ENCODE data around the gene ZBTB20. TPM values are rescaled to one million over a fixed set of nuclear protein-coding genes. Genes with fewer than 3 reads are reported as not detected.
A peak's percentile ranks its signal among the peaks of the same experiment; 100 is the strongest.

ZBTB20 gene
- total RNA-seq, 2 experiments from 2014 or later = 5.1 to 5.3 TPM

GRCh38 chr3:115095236-115095635 lies 51.9 kb downstream of the ZBTB20 start:
- TF ChIP-seq CTCF (IDR thresholded peaks at IDR 0.05) = no peak
- CTCF ChIA-PET = interaction anchor here (1.0 to 8.2 kb wide), 3 partner anchors 10 to 598 kb away, joined by 4 to 79 read pairs (median 9); no protein-coding TSS in a partner anchor
- ATAC-seq (no peak), DNase-seq (no peak)
- H3K4me1 Mint-ChIP-seq (ENCODE audit: low read depth) = peaks cover 49% of the 10 kb centered on the region
- no peak overlapping the region for H3K27ac Mint-ChIP-seq
- POLR2A ChIA-PET = no interaction called here
- intact Hi-C loops (cut with micrococcal nuclease) = loop anchor here (5.0 kb wide), 1 partner anchor 52 kb away; the partner anchor contains the start of gene ZBTB20
- H3K4me3 Mint-ChIP-seq = no peak overlapping the region
- no peaks in the 10 kb centered on the region for H3K36me3 Mint-ChIP-seq (ENCODE audit: low read depth)
- no peaks in the 10 kb centered on the region for H3K27me3 Mint-ChIP-seq
- no peaks in the 10 kb centered on the region for H3K9me3 Mint-ChIP-seq

GRCh38 chr3:115092220-115092791 lies 54.8 kb downstream of the ZBTB20 start:
- ATAC-seq (peak; percentile 62), DNase-seq (peak; percentile 77)
- ChIA-PET CTCF (interaction anchor here (0.6 to 8.2 kb wide), 41 partner anchors 7 to 720 kb away, joined by 3 to 79 read pairs (median 4); no protein-coding TSS in a partner anchor), POLR2A (no interaction called here)
- H3K36me3 Mint-ChIP-seq (ENCODE audit: low read depth) = no peaks in the 10 kb centered on the region
- H3K27me3 Mint-ChIP-seq = no peaks in the 10 kb centered on the region
- intact Hi-C loops (cut with micrococcal nuclease) = loop anchor here (1.0 kb wide), 1 partner anchor 77 kb away; no protein-coding TSS in a partner anchor
- H3K9me3 Mint-ChIP-seq = no peaks in the 10 kb centered on the region
- H3K4me1 Mint-ChIP-seq (ENCODE audit: low read depth) = peaks cover 34% of the 10 kb centered on the region
- no peak overlapping the region for H3K4me3 Mint-ChIP-seq
- H3K27ac Mint-ChIP-seq = no peak overlapping the region
- TF ChIP-seq CTCF (IDR thresholded peaks at IDR 0.05) = peak; percentile 81

- Mint-ChIP-seq H3K4me3 (no peak overlapping the region), H3K4me1 (ENCODE audit: low read depth) (peaks cover 38% of the 10 kb centered on the region), H3K27ac (no peak overlapping the region), H3K27me3 (no peaks in the 10 kb centered on the region), H3K9me3 (no peaks in the 10 kb centered on the region), H3K36me3 (ENCODE audit: low read depth) (no peaks in the 10 kb centered on the region)
- CTCF ChIA-PET = interaction anchor here (1.5 to 8.2 kb wide), 7 partner anchors 10 to 601 kb away, joined by 4 to 79 read pairs (median 10); no protein-coding TSS in a partner anchor
- intact Hi-C loops (cut with micrococcal nuclease) = no loop called here
- DNase-seq (no peak), ATAC-seq (no peak)
- POLR2A ChIA-PET = no interaction called here
- TF ChIP-seq CTCF (IDR thresholded peaks at IDR 0.05) = no peak
These were observed 56.4 kb downstream of the ZBTB20 start for GRCh38 chr3:115090712-115091111.

- H3K9me3 Mint-ChIP-seq = no peaks in the 10 kb centered on the region
- POLR2A ChIA-PET = no interaction called here
- no peaks in the 10 kb centered on the region for H3K27me3 Mint-ChIP-seq
- intact Hi-C loops (cut with micrococcal nuclease) = loop anchor here (10.0 kb wide), 1 partner anchor 605 kb away; no protein-coding TSS in a partner anchor
- no peak for TF ChIP-seq CTCF (IDR thresholded peaks at IDR 0.05)
- no peak for ATAC-seq
- no peak overlapping the region for H3K27ac Mint-ChIP-seq
- H3K4me3 Mint-ChIP-seq = no peak overlapping the region
- no peak for DNase-seq
- H3K4me1 Mint-ChIP-seq (ENCODE audit: low read depth) = peaks cover 45% of the 10 kb centered on the region
- CTCF ChIA-PET = interaction anchor here (0.6 kb wide), 1 partner anchor 68 kb away, joined by 3 read pairs; no protein-coding TSS in a partner anchor
- no peaks in the 10 kb centered on the region for H3K36me3 Mint-ChIP-seq (ENCODE audit: low read depth)
These were observed 57.6 kb downstream of the ZBTB20 start for GRCh38 chr3:115089481-115089880.

- ATAC-seq (no peak), DNase-seq (no peak)
- H3K27ac Mint-ChIP-seq = no peak overlapping the region
- intact Hi-C loops (cut with micrococcal nuclease) = loop anchor here (10.0 kb wide), 1 partner anchor 607 kb away; no protein-coding TSS in a partner anchor
- H3K4me3 Mint-ChIP-seq = no peak overlapping the region
- H3K4me1 Mint-ChIP-seq (ENCODE audit: low read depth) = peaks cover 35% of the 10 kb centered on the region
- H3K36me3 Mint-ChIP-seq (ENCODE audit: low read depth) = no peaks in the 10 kb centered on the region
- H3K27me3 Mint-ChIP-seq = no peaks in the 10 kb centered on the region
- CTCF ChIA-PET = interaction anchor here (1.7 kb wide), 1 partner anchor 15 kb away, joined by 5 read pairs; no protein-coding TSS in a partner anchor
- H3K9me3 Mint-ChIP-seq = no peaks in the 10 kb centered on the region
- no peak for TF ChIP-seq CTCF (IDR thresholded peaks at IDR 0.05)
- POLR2A ChIA-PET = interaction anchor here (0.7 kb wide), 1 partner anchor 19 kb away, joined by 3 read pairs; no protein-coding TSS in a partner anchor
These were observed 59.6 kb downstream of the ZBTB20 start for GRCh38 chr3:115087512-115087911.

Measured in activated CD8-positive, alpha-beta T cell treated with anti-CD3 and anti-CD28 coated beads for 36 hours (primary cell).